Measurements from ENCODE around the gene CHEK1. TPM values are rescaled to one million over a fixed set of nuclear protein-coding genes. Genes with fewer than 3 reads are reported as not detected.

The CHEK1 gene
- total and polyA plus RNA-seq, 2 donors from 2014 or later, result 4.6 to 4.9 TPM

- peak in 1 of 5 donors; percentile 6 for DNase-seq
- Histone ChIP-seq H3K9me3 (ENCODE audit: control insufficient read depth in 2 of 3, insufficient read depth in 1 of 3, low read length in 3 of 3) (no peaks in the 10 kb centered on the region), H3K9ac (ENCODE audit: low read length in 3 of 3) (no peak overlapping the region), H3K27ac (ENCODE audit: low read depth in 2 of 2, low read length in 2 of 2) (no peak overlapping the region), H3K27me3 (ENCODE audit: control insufficient read depth, insufficient read depth, low read length) (no peaks in the 10 kb centered on the region), H3K4me1 (ENCODE audit: control insufficient read depth in 2 of 3, insufficient read depth in 2 of 3, low read depth in 1 of 3, low read length in 3 of 3) (no peaks in the 10 kb centered on the region), H3K36me3 (ENCODE audit: control insufficient read depth in 2 of 3, insufficient read depth in 3 of 3, low read length in 3 of 3) (no peaks in the 10 kb centered on the region), H3K4me3 (ENCODE audit: low read length in 3 of 3) (no peak overlapping the region)
- no peak for FAIRE-seq
- TF ChIP-seq CTCF (IDR thresholded peaks at IDR 0.05; ENCODE audit: borderline replicate concordance, extremely low read depth, insufficient read depth), result no peak
- intact Hi-C loops (cut with DNase I), result no loop called here
Measured at GRCh38 chr11:125724125-125724524, 99.2 kb downstream of the CHEK1 start.

Other genes starting within 250 kb of the CHEK1 start
- 12.5 TPM for gene FEZ1, start 128.9 kb upstream of the CHEK1 start, total RNA-seq
- gene FEZ1, start 128.9 kb upstream of the CHEK1 start, polyA plus RNA-seq (ENCODE audit: insufficient read depth, low read depth, low replicate concordance), result 17.4 TPM
- gene EI24, start 55.7 kb upstream of the CHEK1 start, total RNA-seq, result 69.1 TPM
- gene EI24, start 55.7 kb upstream of the CHEK1 start, polyA plus RNA-seq (ENCODE audit: insufficient read depth, low read depth, low replicate concordance), result 63.3 TPM
- 125 TPM for gene STT3A, start 32.3 kb upstream of the CHEK1 start, total RNA-seq
- 65.0 TPM for gene STT3A, start 32.3 kb upstream of the CHEK1 start, polyA plus RNA-seq (ENCODE audit: insufficient read depth, low read depth, low replicate concordance)
- not detected for gene ACRV1, start 55.7 kb downstream of the CHEK1 start, total RNA-seq
- not detected for gene ACRV1, start 55.7 kb downstream of the CHEK1 start, polyA plus RNA-seq (ENCODE audit: insufficient read depth, low read depth, low replicate concordance)
- not detected for gene PATE1, start 121.1 kb downstream of the CHEK1 start, total RNA-seq
- gene PATE1, start 121.1 kb downstream of the CHEK1 start, polyA plus RNA-seq (ENCODE audit: insufficient read depth, low read depth, low replicate concordance), result not detected
- gene PATE2, start 153.7 kb downstream of the CHEK1 start, total RNA-seq, result not detected
- gene PATE2, start 153.7 kb downstream of the CHEK1 start, polyA plus RNA-seq (ENCODE audit: insufficient read depth, low read depth, low replicate concordance), result not detected
- gene PATE3, start 163.0 kb downstream of the CHEK1 start, total RNA-seq, result not detected
- gene PATE3, start 163.0 kb downstream of the CHEK1 start, polyA plus RNA-seq (ENCODE audit: insufficient read depth, low read depth, low replicate concordance), result not detected
- not detected for gene PATE4, start 208.2 kb downstream of the CHEK1 start, total RNA-seq
- gene PATE4, start 208.2 kb downstream of the CHEK1 start, polyA plus RNA-seq (ENCODE audit: insufficient read depth, low read depth, low replicate concordance), result not detected

Measured in kidney (tissue), 14 donors.